Fibroblast of lung (primary cell): ENCODE results near the gene TGIF1. TPM values are rescaled to one million over a fixed set of nuclear protein-coding genes. Genes with fewer than 3 reads are reported as not detected.

Source experiments
- DNase-seq, 2 donors: peaks; one replicate each; pipeline versions ENCODE4 v3.0.0 to v3.0.0-alpha.2; 2010; ENCODE audit warnings: low read depth in 2 of 2
- H2AFZ ChIP-seq: 2 replicates; pipeline ENCODE4 v1.5.1; 2012; ENCODE audit warnings: low read length, control low read depth, inconsistent platforms
- H3K27ac ChIP-seq: 2 replicates; pipeline ENCODE4 v1.5.1; 2011; ENCODE audit warnings: low read length, control low read depth; ENCODE audit not compliant: insufficient read depth
- H3K27me3 ChIP-seq: 2 replicates; pipeline ENCODE4 v1.5.1; 2011; ENCODE audit warnings: mild to moderate bottlenecking, low read length; ENCODE audit not compliant: control insufficient read depth, insufficient read depth
- H3K36me3 ChIP-seq: 2 replicates; pipeline ENCODE4 v1.5.1; 2011; ENCODE audit warnings: low read length; ENCODE audit not compliant: control insufficient read depth, insufficient read depth
- H3K4me1 ChIP-seq: 2 replicates; pipeline ENCODE4 v1.5.1; 2011; ENCODE audit warnings: low read length; ENCODE audit not compliant: control insufficient read depth, insufficient read depth; ENCODE audit errors: extremely low read depth
- H3K4me2 ChIP-seq: 2 replicates; pipeline ENCODE4 v1.5.1; 2011; ENCODE audit warnings: low read length, control low read depth; ENCODE audit not compliant: insufficient read depth; ENCODE audit errors: extremely low read depth
- H3K4me3 ChIP-seq, 4 experiments: fragments of 200-600 bp in 1 of 4; sonication (generic) in 1 of 4; replicated peaks in 1 of 4; 2 replicates each; pipeline ENCODE4 v1.5.1; 2011 to 2016; ENCODE audit warnings: low read length in 4 of 4, low read depth in 3 of 4, mild to moderate bottlenecking in 3 of 4, control low read depth in 2 of 4, inconsistent platforms in 1 of 4, mixed read lengths in 1 of 4; ENCODE audit not compliant: insufficient read depth in 1 of 4; ENCODE audit errors: control extremely low read depth in 1 of 4
- H3K79me2 ChIP-seq: 2 replicates; pipeline ENCODE4 v1.5.1; 2012; ENCODE audit warnings: mild to moderate bottlenecking, low read length, inconsistent platforms; ENCODE audit not compliant: control insufficient read depth, insufficient read depth
- H3K9ac ChIP-seq: 2 replicates; pipeline ENCODE4 v1.5.1; 2011; ENCODE audit warnings: mild to moderate bottlenecking, low read length, control low read depth; ENCODE audit not compliant: insufficient read depth
- H3K9me3 ChIP-seq: 2 replicates; pipeline ENCODE4 v1.5.1; 2012; ENCODE audit warnings: low read depth, low read length; ENCODE audit not compliant: control insufficient read depth, insufficient read depth
- H4K20me1 ChIP-seq: 2 replicates; pipeline ENCODE4 v1.5.1; 2011; ENCODE audit warnings: low read length; ENCODE audit not compliant: control insufficient read depth, insufficient read depth; ENCODE audit errors: extremely low read depth
- CTCF ChIP-seq, 2 donors: IDR thresholded peaks in 1 of 2; conservative IDR thresholded peaks in 1 of 2; 1 replicate in 1 of 2; 2 replicates in 1 of 2; pipeline ENCODE4 v1.5.1; 2011 to 2012; ENCODE audit warnings: low read length in 2 of 2, control low read depth in 1 of 2, inconsistent platforms in 1 of 2, low read depth in 1 of 2, mild to moderate bottlenecking in 1 of 2
- EZH2 ChIP-seq: IDR thresholded peaks from 2 replicates; pipeline ENCODE4 v1.5.1; 2012; ENCODE audit warnings: low read length, control low read depth, mild to moderate bottlenecking; ENCODE audit errors: missing control alignments
- polyA plus RNA-seq, 2 donors: library from polyadenylated mRNA; depleted of rRNA in 1 of 2; stranded (reverse) in 1 of 2; unstranded in 1 of 2; fragments of >200 nt; gene quantifications; 2 replicates each; pipeline ENCODE4 v1.2.1, GENCODE V29; 2011 to 2012; ENCODE audit warnings: missing spikeins in 1 of 2
- total RNA-seq: library from RNA; depleted of rRNA; stranded (reverse); fragments of >200 nt; gene quantifications from 2 replicates; pipeline ENCODE4 v1.2.1, GENCODE V29; 2014

Gene TGIF1
- total and polyA plus RNA-seq, 2 donors (not counting 1 experiment from before 2014, with no cell fraction given) = 64.7 to 157 TPM

- Histone ChIP-seq H3K4me3 (no peak overlapping the region), H3K36me3 (no peaks in the 10 kb centered on the region), H3K27ac (no peak overlapping the region), H3K4me1 (no peaks in the 10 kb centered on the region), H3K9me3 (no peaks in the 10 kb centered on the region), H3K9ac (no peak overlapping the region), H4K20me1 (no peaks in the 10 kb centered on the region), H3K4me2 (no peak overlapping the region), H2AFZ (no peak overlapping the region), H3K27me3 (no peaks in the 10 kb centered on the region), H3K79me2 (no peaks in the 10 kb centered on the region)
- no peak for DNase-seq
- no peak for TF ChIP-seq EZH2
- TF ChIP-seq CTCF (conservative IDR thresholded peaks at IDR 0.05 in 1 of 2, IDR thresholded peaks at IDR 0.05 in 1 of 2; ENCODE audit: low read depth in 1 of 2, low read length in 2 of 2) = no peak
These were observed 22.9 kb downstream of the TGIF1 start for GRCh38 chr18:3472681-3473544.

- H3K4me2 ChIP-seq = no peak overlapping the region
- H3K36me3 ChIP-seq = no peaks in the 10 kb centered on the region
- H3K4me1 ChIP-seq = no peaks in the 10 kb centered on the region
- TF ChIP-seq CTCF (conservative IDR thresholded peaks at IDR 0.05 in 1 of 2, IDR thresholded peaks at IDR 0.05 in 1 of 2; ENCODE audit: low read depth in 1 of 2, low read length in 2 of 2) (no peak), EZH2 (no peak)
- no peak overlapping the region for H3K4me3 ChIP-seq
- H4K20me1 ChIP-seq = no peaks in the 10 kb centered on the region
- no peak for DNase-seq
- H3K27ac ChIP-seq = no peak overlapping the region
- no peaks in the 10 kb centered on the region for H3K79me2 ChIP-seq
- H3K9me3 ChIP-seq = no peaks in the 10 kb centered on the region
- H3K9ac ChIP-seq = no peak overlapping the region
- H3K27me3 ChIP-seq = no peaks in the 10 kb centered on the region
- H2AFZ ChIP-seq = no peak overlapping the region
These were observed 28.4 kb downstream of the TGIF1 start for GRCh38 chr18:3478262-3478978.

DNA sequence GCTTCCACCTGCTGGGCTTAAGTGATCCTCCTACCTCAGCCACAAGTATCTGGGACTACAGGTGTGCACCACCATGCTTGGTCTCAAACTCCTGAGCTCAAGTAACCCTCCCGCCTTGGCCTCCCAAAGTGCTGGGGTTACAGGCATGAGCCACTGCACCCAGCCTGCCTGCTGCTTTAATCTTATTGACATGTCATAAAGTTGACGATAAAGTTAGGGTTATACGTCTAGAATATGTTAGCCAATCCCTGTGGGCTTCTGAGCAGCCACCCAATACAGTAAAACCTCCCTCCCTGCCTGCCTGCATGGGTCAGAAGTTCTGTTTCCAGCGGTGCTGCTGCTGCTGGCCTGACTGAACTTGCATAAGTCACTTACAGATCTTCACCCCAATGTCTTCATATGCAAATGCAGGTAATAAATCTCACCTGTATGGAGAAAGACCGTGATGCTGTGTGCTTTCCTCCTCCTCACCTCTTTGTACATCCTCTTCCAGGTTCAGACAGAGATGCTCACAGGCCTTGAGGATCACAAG is 30.1 kb downstream of the TGIF1 start:
- no peak overlapping the region for H3K4me3 ChIP-seq
- no peak for TF ChIP-seq EZH2
- no peak for TF ChIP-seq CTCF (conservative IDR thresholded peaks at IDR 0.05 in 1 of 2, IDR thresholded peaks at IDR 0.05 in 1 of 2; ENCODE audit: low read depth in 1 of 2, low read length in 2 of 2)
- no peaks in the 10 kb centered on the region for H3K36me3 ChIP-seq
- H3K9me3 ChIP-seq = no peaks in the 10 kb centered on the region
- H3K27ac ChIP-seq = no peak overlapping the region
- H2AFZ ChIP-seq = no peak overlapping the region
- no peaks in the 10 kb centered on the region for H3K4me1 ChIP-seq
- H4K20me1 ChIP-seq = no peaks in the 10 kb centered on the region
- no peak overlapping the region for H3K4me2 ChIP-seq
- H3K79me2 ChIP-seq = no peaks in the 10 kb centered on the region
- no peaks in the 10 kb centered on the region for H3K27me3 ChIP-seq
- H3K9ac ChIP-seq = no peak overlapping the region
- no peak for DNase-seq
